Measurements from ENCODE around the gene SARDH.

Gene SARDH

GRCh38 chr9:133674091-133674490 is 64.1 kb downstream of the SARDH start:
- no peak for TF ChIP-seq CTCF (IDR thresholded peaks at IDR 0.05; ENCODE audit: low read depth, low read length, missing control alignments)
- no peak for DNase-seq (ENCODE audit: extremely low read depth, low read depth)
- no peak overlapping the region for H3K4me3 ChIP-seq (replicated peaks; ENCODE audit: low read depth, low read length)

GRCh38 chr9:133673258-133673655 is 64.9 kb downstream of the SARDH start:
- TF ChIP-seq CTCF (IDR thresholded peaks at IDR 0.05; ENCODE audit: low read depth, low read length, missing control alignments): no peak
- DNase-seq (ENCODE audit: extremely low read depth, low read depth): no peak

GRCh38 chr9:133672503-133673257 is 65.5 kb downstream of the SARDH start:
- no peak for TF ChIP-seq CTCF (IDR thresholded peaks at IDR 0.05; ENCODE audit: low read depth, low read length, missing control alignments)
- no peak for DNase-seq (ENCODE audit: extremely low read depth, low read depth)
- no peak overlapping the region for H3K4me3 ChIP-seq (replicated peaks; ENCODE audit: low read depth, low read length)

More at GRCh38 chr9:133673258-133673655, 64.9 kb downstream of the SARDH start:
- H3K4me3 ChIP-seq (replicated peaks; ENCODE audit: low read depth, low read length): no peak overlapping the region

- H3K4me3 ChIP-seq (replicated peaks; ENCODE audit: low read depth, low read length): no peak overlapping the region
- DNase-seq (ENCODE audit: extremely low read depth, low read depth): no peak
- TF ChIP-seq CTCF (IDR thresholded peaks at IDR 0.05; ENCODE audit: low read depth, low read length, missing control alignments): no peak
Measured at GRCh38 chr9:133671371-133671770, 66.8 kb downstream of the SARDH start.

GRCh38 chr9:133670466-133670865 is 67.7 kb downstream of the SARDH start:
- no peak for DNase-seq (ENCODE audit: extremely low read depth, low read depth)
- no peak for TF ChIP-seq CTCF (IDR thresholded peaks at IDR 0.05; ENCODE audit: low read depth, low read length, missing control alignments)
- H3K4me3 ChIP-seq (replicated peaks; ENCODE audit: low read depth, low read length): no peak overlapping the region

- no peak overlapping the region for H3K4me3 ChIP-seq (replicated peaks; ENCODE audit: low read depth, low read length)
- no peak for TF ChIP-seq CTCF (IDR thresholded peaks at IDR 0.05; ENCODE audit: low read depth, low read length, missing control alignments)
- no peak for DNase-seq (ENCODE audit: extremely low read depth, low read depth)
Measured at GRCh38 chr9:133669182-133669801, 68.9 kb downstream of the SARDH start.

Data from HFF-Myc (cell line).